Measurements from ENCODE around the gene CDHR3.
"Not testable (repeated sequence)": the region's sequence is repeated elsewhere in the genome, so short reads cannot be mapped to it uniquely, and the experiment has no call there.

The CDHR3 gene

DNA sequence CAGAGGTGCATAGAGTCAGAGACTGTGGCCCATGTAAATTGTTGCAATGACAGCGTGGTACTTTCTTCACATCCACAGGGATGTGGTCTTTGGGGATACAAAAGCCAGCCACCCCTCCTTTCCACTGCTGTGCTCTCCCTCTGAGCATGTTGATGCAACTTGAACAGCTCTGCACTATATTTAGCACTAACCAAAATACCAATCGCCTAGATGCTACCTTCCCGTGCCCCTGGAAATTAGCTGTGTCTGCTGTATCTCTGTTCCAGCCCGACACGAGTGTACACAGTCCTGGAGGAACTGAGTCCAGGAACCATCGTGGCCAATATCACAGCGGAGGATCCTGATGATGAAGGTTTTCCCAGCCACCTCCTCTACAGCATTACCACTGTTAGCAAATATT is 38.1 kb downstream of the CDHR3 start:
- no peak for DNase-seq

DNA sequence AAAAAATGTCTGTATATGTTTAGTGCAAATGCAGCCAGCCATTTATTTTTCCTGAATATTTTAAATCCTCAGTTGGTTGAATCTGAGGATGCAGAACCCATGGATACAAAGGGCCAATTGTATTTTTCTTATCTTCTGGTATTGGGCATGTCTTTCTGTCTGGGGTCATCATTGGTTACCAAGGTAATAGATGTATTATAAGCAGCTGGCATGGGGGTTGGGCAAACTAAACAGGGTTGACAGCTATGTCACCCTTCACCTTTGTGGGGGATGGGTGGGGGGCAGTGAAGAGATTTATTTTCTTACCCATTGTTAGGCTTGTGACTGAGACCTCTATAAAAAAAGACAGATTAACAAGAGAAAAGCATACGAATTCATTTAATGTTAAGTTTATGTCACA is 38.8 kb downstream of the CDHR3 start:
- DNase-seq: no peak

DNA sequence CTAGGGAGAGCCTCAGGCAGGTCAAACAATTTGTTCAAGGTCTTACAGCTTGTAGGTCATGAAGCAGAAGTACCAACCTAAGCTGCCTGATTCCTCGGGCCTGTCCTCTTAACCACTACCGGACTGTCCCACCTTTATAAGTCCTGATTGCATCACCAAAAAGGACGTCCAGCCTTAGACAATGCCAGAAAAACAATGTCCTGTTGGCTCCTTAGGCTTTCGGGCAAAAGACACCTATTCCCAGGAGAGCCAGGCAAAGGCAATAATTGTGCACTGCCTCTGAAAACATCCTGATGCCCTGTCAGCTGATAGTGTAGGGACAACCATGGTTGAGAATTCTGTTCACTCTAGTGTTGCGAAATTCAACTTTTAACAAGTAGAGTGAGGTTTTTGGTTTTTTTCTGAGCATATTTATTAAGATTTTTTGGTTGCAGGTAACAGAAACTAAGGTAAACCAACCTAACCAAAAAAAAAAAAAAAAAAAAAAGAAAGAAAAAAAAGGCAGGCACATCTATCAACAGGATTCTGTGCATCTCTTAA is 40.5 kb downstream of the CDHR3 start:
- no peak for DNase-seq

DNA sequence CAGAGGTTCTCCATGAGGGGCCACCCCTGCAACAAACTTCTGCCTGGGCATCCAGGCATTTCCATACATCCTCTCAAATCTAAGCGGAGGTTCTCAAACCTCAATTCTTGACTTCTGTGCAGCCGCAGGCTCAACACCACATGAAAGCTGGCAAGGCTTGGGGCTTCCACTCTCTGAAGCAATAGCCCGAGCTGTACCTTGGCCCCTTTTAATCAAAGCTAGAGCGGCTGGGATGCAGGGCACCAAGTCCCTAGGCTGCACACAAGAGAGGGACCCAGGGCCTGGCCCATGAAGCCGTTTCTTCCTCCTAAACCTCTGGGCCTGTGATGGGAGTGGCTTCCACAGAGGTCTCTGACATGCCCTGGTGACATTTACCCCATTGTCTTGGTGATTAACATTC is 43.8 kb downstream of the CDHR3 start:
- DNase-seq: no peak

DNA sequence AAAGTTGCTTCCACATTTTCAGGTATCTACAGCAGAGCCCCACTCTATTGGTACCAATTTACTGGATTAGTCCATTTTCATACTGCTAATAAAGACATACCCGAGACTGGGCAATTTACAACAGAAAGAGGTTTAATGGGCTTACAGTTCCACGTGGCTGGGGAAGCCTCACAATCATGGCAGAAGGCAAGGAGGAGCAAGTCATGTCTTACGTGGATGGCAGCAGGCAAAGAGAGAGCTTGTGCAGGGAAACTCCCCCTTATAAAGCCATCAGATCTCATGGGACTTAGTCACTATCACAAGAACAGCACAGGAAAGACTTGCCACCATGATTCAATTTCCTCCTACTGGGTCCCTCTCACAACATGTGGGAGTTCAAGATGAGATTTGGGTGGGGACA is 44.7 kb downstream of the CDHR3 start:
- DNase-seq: not testable (repeated sequence)

DNA sequence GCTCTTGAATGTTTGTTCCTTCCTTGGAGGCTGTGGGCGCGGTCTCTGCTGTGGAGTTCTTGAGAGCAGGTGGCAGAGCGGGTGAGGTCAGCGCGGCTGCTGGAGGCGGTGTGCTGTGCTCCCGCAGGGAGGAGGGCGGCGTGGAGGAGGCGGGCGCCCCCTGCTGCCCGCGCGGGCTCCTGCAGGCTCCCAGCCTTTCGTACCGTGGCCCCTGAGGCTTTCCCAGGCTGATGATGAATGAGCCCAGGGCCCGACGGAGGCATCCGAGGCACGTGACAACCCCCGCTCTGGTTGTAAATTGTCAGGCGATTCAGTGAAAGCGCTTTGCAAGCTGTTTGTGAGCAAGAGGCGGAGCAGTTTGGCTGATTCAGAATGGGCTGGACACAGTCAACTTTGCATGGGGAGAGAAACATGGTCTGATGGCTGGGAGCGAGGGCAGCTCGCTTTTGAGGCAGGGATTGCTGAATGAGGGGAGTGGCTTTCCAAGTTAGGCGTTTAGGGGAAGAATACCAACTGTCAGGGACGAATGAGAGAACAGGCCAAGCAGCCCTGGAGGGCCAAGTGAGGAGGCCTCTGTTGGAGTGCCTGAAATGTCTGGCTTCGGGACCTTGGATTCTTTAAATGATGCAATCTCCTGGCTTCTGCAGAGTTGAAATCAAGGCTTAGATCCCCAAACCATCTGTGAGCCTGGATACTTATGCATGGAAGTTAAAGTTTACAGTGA is 46.6 kb downstream of the CDHR3 start:
- peak; percentile 87 to 92 for DNase-seq

DNA sequence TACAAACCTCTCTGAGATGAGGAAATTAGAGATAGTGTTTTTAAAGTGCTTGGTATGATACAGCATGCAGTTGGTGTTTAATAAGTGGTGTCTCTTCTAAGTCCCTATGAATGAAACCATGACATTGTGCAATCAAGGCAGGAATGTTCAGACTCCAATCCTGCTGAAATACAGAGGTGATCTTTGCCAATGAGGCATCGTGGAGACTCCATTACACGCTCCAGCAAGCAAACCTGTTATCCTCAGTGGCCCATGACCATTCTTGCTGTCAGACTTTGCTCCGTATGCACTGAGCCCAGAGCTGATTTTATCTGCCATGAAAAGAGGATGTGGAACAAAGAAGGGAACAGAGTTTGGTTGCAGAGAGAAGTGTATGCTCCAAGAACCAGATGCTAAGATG is 47.3 kb downstream of the CDHR3 start:
- no peak for DNase-seq

DNA sequence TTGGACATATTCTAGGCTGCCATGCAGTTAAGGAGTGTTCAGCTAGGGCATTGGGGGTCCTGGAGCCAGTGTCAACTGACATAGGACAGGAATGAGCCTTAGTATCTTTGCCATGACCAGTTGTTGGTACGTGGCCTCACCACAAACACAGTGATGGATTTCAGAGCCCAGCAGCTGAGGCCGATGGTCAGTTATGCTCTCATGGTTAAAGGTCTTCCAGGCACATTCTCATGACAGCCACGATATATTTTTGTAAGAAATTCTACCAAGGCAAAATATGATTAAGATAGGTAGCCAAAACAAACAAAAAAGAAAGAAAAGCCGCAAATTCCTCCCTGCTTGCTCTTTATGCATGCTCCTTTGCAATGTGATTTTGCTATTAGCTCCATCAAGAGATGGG is 47.8 kb downstream of the CDHR3 start:
- no peak for DNase-seq

DNA sequence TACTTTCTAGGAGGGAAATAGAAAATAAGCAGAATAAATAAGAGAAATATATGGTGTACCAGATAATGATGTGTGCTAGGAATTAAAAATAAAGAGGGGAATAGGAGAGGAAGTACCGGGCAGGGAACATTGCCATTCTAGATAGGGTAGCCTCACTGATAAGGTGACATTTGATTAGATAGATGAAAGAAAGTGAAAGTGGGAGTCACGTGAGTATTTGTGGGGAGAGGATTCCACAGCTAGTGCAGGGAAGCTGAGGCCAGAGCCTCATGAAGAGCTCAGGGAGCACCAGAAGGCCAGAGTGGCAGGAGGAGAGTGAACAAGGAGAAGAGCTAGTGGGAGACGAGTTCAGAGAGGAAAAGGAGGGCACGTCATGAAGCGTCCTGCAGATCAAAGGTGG is 49.1 kb downstream of the CDHR3 start:
- no peak for DNase-seq

DNA sequence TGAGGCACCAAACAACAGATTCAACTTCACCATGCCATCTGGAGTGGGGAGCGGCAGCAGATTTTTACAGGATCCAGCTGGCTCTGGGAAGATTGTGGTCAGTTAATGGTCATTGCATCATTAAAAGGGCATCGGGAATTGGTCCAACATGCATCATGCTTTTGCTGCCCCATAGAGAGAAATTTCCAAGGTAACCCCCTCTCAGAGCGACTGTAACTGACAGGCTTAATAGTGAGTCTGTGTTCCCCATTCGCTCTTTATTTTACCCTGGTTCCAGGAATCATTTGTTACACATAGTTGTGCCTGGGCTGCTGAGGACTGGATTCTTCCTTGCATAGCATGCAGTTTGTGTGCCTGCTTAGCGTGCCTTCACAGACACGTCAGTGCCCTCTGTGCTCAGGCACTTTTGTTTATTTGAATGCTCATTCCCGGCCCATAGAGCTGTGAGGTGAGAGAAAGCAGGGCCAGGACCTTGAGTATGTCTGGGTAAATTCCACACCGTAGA is 49.9 kb downstream of the CDHR3 start:
- DNase-seq: no peak

DNA sequence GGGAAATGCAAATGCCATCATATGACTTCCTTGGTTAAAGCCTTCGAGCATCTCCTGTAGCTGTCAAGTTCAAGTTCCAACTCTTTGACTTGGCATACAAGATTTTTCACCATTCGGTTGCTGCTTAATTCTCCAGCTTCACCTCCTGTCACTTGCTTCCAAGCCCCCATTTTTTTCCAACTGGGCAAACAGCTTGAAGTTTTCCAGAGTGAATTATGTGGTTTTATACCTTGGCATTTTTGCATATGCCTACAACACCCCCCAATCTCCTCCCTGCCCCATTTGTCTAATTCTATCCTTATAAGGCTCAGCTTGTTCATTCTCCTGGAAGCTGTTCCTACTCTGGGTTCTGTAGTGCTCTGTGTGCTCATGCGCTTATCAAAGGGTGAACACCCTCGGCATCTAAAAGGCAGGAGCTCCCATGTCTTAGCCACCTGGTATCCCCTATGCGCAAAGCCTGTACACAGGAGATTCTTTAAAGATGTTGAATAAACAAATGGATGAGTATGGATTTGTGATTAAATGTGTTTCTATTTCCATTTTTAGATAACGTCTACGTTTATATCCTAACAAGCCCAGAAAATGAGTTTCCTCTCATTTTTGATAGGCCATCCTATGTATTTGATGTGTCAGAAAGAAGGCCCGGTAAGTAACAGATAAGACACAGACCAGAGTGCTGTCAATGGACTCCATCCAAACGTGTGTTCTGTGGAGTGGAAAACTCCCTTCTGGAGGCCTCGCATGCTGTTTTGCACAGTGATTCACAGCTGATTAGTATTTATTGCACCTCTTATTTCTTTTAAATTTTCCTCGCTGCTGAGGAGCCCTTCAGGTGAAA is 52.5 kb downstream of the CDHR3 start:
- DNase-seq: no peak

DNA sequence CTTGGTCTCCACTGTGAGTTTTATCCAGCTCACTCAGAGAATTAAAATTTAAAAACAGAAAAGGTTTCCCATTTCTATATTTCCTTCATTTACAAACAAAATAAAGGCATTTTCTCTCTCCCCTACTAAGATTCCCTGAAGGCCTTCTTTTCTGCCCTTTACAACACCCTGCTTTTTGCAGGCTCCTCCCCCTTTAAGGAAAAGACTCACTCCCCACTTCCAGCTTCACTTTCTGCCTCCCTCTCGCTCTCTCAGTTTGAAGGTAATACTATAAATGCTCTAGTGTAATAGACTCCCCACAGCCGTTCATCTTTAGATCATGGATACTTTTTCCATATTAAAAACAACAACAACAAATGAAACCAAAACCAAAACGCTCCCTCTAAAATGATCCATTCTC is 53.3 kb downstream of the CDHR3 start:
- DNase-seq: no peak

DNA sequence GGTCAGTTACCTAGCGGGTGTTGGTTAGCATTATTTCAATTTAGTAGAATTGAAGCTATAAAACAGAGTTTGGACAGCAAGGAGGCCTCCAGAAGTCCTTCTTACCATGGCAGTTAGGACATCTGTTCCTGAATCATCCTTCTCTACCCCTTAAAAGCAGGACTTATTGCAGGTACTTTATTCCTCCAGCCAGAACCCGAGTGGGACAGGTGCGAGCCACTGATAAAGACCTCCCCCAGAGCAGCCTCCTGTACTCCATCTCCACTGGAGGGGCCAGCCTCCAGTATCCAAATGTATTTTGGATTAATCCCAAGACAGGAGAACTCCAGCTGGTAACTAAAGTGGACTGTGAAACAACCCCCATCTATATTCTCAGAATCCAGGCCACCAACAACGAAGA is 54.6 kb downstream of the CDHR3 start:
- DNase-seq: no peak

DNA sequence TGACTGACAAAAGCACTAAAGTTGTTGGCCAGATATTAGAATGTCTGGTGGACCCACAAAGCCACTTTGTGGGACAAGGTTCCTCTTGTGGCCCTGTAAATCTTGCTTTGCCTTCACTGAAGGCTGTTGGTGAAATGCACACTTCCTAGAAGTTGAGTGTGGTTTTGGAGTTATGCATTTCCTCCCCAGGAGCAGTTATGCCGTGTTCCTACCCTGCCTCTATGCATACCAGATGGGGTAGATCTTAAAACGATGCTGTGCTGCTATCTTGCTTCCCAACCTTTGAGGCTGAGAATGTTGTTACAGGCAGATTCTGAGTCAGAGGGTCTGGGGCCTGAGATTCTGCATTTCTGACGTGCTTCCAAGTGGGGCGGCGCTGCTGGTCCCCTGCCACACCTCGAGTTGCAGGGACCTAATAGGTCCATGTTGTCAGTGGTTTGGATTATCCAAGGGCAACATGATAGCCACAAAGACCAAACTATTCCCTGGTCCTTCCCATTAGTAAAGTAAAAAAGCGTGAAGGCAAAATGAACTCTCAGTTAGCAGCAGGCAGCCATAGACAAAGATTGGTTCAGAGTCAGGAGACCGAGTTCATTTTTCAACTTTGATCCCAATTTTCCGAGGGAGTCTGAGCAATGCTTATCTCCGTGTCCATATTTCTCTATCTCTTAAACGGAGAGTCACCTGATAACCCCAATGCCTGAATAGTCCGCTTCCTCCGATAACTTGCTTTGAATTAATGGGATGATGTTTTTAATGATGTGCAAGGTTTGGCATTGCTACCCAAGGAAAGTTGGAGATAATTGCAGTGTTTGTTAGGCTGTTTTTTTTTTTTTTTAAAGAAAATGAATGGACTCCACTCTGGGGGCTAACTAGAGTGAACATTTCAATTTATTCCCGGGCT is 55.8 kb downstream of the CDHR3 start:
- no peak for DNase-seq

DNA sequence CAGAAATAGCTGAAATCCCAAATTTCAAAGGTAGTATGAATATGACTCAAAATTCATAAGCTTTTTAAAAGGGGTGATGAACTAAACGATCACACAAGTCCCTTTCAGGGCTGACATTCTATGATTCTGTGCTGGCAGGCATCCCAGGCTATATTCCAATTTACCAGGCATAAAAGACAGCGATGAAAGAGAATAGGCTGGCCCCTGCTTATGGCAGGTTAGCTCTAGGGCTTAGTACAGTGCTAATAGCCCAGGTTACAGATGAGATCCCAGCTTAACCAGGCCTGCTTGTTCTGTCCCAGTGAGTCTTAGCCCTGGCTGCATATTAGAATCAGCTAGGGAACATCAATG is 56.4 kb downstream of the CDHR3 start:
- no peak for DNase-seq

DNA sequence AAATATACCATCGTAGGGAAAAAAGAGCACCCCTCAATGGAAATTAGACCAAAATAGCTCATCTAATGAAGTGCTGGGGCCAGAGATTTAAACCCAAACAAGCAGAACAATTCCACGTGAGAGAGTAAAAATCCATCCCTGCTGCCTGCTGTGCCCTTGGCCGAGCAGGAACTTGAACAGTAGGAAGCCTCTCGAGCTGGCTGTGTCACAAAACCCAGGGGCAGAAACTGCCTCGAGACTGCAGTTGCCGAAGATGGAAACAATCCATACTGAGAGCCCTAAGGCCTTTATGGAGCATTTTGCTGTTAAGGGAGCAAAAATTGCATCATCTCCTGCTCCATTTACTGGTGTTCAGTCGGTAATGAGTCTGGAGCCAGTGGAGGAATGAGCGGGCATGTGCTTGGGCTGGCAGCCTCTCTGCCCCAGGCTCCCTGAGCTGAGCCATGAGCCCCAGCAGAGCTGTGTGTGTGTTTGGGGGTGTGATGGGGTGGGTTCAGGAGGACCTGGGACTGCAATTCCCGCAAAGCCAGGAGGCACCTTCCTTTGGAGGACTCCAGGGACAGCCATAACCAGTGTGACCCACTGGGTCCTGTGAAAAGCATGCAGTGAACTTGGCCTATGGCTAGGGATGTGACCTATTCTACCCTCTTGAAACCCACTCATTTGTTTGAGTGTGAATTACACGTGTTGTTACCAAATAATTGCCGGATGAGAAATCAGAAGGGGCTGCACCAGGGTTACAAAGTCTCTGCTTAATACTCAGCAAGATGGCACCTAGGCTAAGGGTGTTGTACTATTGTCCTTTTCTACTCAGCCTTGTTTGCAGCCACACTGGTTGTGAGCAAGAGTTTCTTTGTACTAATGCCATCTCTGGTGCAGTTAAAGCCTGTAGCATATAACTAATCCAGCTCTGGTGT is 58.3 kb downstream of the CDHR3 start:
- DNase-seq: peak in 1 of 2 experiments; percentile 33

DNA sequence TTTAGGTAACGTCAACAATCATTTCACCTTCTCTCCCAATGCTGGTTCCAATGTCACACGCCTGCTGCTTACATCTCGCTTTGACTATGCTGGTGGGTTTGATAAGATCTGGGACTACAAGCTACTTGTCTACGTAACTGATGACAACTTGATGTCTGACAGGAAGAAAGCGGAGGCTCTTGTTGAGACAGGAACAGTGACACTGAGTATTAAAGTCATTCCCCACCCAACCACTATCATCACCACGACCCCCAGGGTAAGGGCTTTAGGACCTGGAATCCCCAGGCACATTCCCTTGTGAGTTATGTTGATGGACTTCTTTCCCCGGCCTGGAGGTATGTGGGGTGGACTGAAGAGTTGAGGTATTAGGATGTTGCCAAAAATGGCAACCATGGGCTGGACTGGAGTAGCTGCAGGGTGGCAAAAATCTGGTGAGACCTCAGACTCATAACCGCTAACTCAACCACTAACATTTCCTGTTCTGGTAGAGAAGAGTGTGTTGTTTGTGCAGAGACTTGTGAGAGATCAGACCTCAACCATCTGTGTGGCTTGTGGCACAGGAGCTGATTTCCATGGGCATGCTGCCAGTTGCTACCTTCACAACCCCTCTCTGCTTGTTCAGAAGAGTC is 59.2 kb downstream of the CDHR3 start:
- DNase-seq: peak; percentile 77 to 78

DNA sequence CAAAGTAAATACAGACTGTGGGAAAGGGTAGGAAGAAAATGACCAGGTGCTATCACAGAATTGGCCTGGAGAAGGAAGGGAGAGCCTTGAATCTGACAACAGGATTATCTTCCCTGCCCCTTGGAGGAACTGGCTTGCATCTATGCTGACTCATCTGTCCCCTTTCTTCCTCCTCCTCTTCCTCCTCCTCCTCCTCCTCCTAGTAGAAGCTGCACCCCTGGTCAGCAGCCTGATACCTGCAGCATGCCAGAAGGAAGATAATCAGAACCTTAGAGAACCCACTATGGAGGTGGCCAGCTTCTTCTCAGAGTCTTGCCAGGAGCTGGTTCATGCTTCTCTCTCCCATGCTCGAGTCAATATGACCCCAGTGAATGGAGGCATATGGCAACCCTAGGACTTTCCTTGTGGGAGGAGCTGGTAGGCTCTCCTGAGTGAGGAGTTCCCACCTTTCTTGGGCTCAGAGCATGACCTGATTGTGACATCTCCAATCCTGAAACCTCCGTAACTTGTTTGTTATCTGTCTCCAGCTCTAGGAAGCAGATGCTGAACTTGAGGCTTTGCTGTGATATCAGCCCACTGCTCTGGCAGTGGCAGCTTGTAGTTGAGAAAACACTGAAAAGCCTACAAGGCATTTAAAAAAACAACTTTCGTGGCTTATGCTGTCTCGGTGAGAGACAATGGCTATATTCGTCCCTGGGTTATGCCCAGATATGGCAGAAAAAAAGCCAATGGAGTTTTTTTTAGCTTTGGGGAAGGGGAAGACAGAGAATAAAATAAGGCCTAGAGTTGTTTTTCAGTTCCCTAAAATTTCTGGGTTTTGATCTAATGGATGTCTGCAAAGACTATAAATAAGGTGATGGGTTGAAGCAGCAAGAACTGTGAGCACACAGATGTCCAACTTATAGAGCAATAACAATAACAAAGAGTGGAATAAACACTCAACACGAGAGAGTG is 60.6 kb downstream of the CDHR3 start:
- DNase-seq: no peak

DNA sequence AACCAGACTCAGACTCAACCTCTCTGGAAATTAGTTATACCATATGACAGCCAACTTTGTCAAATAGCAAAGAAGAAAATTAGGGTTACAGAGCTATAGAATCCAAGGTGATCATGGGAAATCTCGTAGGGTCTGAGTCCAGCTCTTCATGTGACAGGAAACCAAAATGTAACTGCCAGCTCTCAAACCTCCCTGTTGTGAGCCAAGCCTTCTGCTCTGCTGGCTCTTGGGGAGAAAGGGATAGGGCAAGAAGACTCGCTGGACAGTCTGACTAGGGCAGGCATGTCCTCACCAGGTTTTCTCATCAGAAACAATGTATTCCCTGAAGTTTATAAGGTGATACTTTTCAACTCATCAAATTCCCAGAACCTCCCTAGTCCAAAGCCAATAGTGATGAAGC is 63.0 kb downstream of the CDHR3 start:
- no peak for DNase-seq

DNA sequence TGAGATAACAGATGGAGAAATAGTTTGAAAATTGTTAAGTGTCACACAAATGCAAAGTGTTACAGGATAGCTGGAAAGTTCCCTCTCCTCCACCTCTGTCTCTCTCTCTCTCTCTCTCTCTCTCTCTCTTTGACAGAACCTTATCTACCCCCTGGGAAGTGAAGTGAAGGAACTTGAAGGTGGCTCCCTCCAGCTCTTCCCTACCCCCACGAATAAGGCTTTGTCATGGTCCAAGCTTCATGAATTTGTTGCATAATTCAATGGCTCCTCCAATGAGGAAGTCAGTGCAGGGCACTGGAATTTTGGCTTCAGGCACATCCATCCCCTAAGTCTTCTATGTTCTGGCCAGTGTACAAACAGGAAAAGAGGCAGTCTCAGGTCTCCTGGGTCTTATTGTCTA is 66.4 kb downstream of the CDHR3 start:
- no peak for DNase-seq

All from activated T-cell treated with anti-CD3 and anti-CD28 coated beads, Interleukin-2, amount 50 U/mL, for 48 hours (primary cell).